ENCODE data around the gene NCEH1. TPM values are rescaled to one million over a fixed set of nuclear protein-coding genes. Genes with fewer than 3 reads are reported as not detected.

The NCEH1 gene
- total and polyA plus RNA-seq, 4 donors: 1.1 to 32.3 (median 2.5) TPM

GRCh38 chr3:172739462-172739861 lies 28.6 kb upstream of the NCEH1 start:
- Histone ChIP-seq H3K27me3 (ENCODE audit: control insufficient read depth in 4 of 4, insufficient read depth in 4 of 4, low read length in 3 of 4) (no peaks in the 10 kb centered on the region), H3K4me1 (ENCODE audit: control insufficient read depth in 4 of 4, insufficient read depth in 4 of 4, low read length in 3 of 4) (no peaks in the 10 kb centered on the region), H3K36me3 (ENCODE audit: control insufficient read depth in 4 of 4, insufficient read depth in 3 of 4, low read depth in 1 of 4, low read length in 3 of 4) (no peaks in the 10 kb centered on the region), H3K9me3 (ENCODE audit: control insufficient read depth in 4 of 4, low read length in 3 of 4) (no peaks in the 10 kb centered on the region), H3K4me3 (ENCODE audit: low read depth in 1 of 3, low read length in 3 of 3) (no peak overlapping the region), H3K27ac (ENCODE audit: low read depth in 1 of 2, low read length in 2 of 2) (no peak overlapping the region), H3K9ac (ENCODE audit: low read depth in 1 of 2, low read length in 2 of 2) (no peak overlapping the region)
- 43% methylated on average over 1 of the region's 1 CpG for WGBS
- DNase-seq (ENCODE audit: low spot score): no peak
- no peak for TF ChIP-seq HNF4G (IDR thresholded peaks at IDR 0.05)
- TF ChIP-seq RAD21 (IDR thresholded peaks at IDR 0.05): no peak
- TF ChIP-seq EGR1 (IDR thresholded peaks at IDR 0.05; ENCODE audit: low read depth in 2 of 2): no peak
- TF ChIP-seq, protein P1, sequence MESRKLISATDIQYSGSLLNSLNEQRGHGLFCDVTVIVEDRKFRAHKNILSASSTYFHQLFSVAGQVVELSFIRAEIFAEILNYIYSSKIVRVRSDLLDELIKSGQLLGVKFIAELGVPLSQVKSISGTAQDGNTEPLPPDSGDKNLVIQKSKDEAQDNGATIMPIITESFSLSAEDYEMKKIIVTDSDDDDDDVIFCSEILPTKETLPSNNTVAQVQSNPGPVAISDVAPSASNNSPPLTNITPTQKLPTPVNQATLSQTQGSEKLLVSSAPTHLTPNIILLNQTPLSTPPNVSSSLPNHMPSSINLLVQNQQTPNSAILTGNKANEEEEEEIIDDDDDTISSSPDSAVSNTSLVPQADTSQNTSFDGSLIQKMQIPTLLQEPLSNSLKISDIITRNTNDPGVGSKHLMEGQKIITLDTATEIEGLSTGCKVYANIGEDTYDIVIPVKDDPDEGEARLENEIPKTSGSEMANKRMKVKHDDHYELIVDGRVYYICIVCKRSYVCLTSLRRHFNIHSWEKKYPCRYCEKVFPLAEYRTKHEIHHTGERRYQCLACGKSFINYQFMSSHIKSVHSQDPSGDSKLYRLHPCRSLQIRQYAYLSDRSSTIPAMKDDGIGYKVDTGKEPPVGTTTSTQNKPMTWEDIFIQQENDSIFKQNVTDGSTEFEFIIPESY (IDR thresholded peaks at IDR 0.05): no peak
- TF ChIP-seq REST (IDR thresholded peaks at IDR 0.05): no peak
- no peak for TF ChIP-seq NR2F2 (IDR thresholded peaks at IDR 0.05)
- no peak for TF ChIP-seq HNF4A (conservative IDR thresholded peaks at IDR 0.05)
- TF ChIP-seq FOXA2 (IDR thresholded peaks at IDR 0.05): no peak
- TF ChIP-seq, protein P2, sequence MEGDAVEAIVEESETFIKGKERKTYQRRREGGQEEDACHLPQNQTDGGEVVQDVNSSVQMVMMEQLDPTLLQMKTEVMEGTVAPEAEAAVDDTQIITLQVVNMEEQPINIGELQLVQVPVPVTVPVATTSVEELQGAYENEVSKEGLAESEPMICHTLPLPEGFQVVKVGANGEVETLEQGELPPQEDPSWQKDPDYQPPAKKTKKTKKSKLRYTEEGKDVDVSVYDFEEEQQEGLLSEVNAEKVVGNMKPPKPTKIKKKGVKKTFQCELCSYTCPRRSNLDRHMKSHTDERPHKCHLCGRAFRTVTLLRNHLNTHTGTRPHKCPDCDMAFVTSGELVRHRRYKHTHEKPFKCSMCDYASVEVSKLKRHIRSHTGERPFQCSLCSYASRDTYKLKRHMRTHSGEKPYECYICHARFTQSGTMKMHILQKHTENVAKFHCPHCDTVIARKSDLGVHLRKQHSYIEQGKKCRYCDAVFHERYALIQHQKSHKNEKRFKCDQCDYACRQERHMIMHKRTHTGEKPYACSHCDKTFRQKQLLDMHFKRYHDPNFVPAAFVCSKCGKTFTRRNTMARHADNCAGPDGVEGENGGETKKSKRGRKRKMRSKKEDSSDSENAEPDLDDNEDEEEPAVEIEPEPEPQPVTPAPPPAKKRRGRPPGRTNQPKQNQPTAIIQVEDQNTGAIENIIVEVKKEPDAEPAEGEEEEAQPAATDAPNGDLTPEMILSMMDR (IDR thresholded peaks at IDR 0.05; ENCODE audit: low read depth, low read length, missing input control): no peak
- TF ChIP-seq JUND (IDR thresholded peaks at IDR 0.05): no peak
- TF ChIP-seq, protein P3, sequence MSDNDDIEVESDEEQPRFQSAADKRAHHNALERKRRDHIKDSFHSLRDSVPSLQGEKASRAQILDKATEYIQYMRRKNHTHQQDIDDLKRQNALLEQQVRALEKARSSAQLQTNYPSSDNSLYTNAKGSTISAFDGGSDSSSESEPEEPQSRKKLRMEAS (IDR thresholded peaks at IDR 0.05): no peak
- TF ChIP-seq ATF3 (IDR thresholded peaks at IDR 0.05): no peak
- no peak for TF ChIP-seq SP1 (IDR thresholded peaks at IDR 0.05)
- no peak for TF ChIP-seq TAF1 (conservative IDR thresholded peaks at IDR 0.05)
- no peak for TF ChIP-seq GABPA (IDR thresholded peaks at IDR 0.05 in 1 of 2, conservative IDR thresholded peaks at IDR 0.05 in 1 of 2)
- no peak for TF ChIP-seq YY1 (IDR thresholded peaks at IDR 0.05)
- no peak for TF ChIP-seq RXRA (IDR thresholded peaks at IDR 0.05)
- no peak for TF ChIP-seq FOXA1 (IDR thresholded peaks at IDR 0.05)

Measured in liver (tissue), 9 donors.